ENCODE data around the gene CPLANE2. TPM values are rescaled to one million over a fixed set of nuclear protein-coding genes. Genes with fewer than 3 reads are reported as not detected.
"Not testable (repeated sequence)": the region's sequence is repeated elsewhere in the genome, so short reads cannot be mapped to it uniquely, and the experiment has no call there.

CPLANE2 gene, protein sequence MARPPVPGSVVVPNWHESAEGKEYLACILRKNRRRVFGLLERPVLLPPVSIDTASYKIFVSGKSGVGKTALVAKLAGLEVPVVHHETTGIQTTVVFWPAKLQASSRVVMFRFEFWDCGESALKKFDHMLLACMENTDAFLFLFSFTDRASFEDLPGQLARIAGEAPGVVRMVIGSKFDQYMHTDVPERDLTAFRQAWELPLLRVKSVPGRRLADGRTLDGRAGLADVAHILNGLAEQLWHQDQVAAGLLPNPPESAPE
- 16.3 and 25.7 TPM in 2 replicates for total RNA-seq (2014; rRNA removed; shearing (Covaris generic))

GRCh38 chr1:16236511-16237342 lies at the start of gene CPLANE2:
TSS of gene CPLANE2 (minus strand) at chr1:16237183. CDS start at chr1:16236742, 441 bp downstream.
- peak; percentile 94 for DNase-seq (ENCODE audit: low spot score)

DNA sequence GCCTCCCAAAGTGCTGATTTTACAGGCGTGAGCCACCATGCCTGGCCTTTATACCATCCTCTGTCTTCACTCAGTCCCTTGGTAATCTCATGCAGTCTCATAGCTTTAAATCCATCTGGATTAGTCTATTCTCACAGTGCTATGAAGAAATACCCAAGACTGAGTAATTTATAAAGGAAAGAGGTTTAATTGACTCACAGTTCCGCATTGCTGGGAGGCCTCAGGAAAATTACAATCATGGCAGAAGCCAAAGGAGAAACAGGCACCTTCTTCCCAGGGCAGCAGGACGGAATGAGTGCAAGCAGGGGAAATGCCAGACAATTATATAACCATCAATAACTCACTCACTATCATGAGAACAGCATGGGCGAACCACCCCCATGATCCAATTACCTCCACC lies 49.1 kb upstream of the CPLANE2 start:
- no peak for DNase-seq (ENCODE audit: low spot score)

GRCh38 chr1:16281765-16282164 lies 44.8 kb upstream of the CPLANE2 start:
- no peak for DNase-seq (ENCODE audit: low spot score)

GRCh38 chr1:16279186-16279585 lies 42.2 kb upstream of the CPLANE2 start:
- no peak for DNase-seq (ENCODE audit: low spot score)

- DNase-seq (ENCODE audit: low spot score), result no peak
These were observed 39.5 kb upstream of the CPLANE2 start for GRCh38 chr1:16276302-16277030.

DNA sequence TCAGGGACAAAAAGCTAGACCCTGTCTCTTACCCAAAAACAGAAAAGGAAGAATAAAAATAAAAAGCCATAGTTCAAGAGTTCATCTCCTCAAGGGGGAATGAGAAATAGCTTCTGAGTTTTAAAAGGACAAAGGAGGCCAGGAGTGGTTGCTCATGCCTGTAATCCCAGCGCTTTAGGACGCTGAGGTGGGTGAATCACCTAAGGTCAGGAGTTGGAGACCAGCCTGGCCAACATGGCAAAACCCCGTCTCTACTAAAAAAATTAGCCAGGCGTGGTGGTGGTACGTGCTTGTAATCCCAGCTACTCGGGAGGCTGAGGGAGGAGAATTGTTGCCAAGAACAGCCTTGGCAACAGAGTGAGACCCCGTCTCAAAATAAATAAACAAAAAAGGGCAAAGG lies 38.6 kb upstream of the CPLANE2 start:
- DNase-seq (ENCODE audit: low spot score), result no peak

GRCh38 chr1:16267690-16268180 lies 30.8 kb upstream of the CPLANE2 start:
- no peak for DNase-seq (ENCODE audit: low spot score)

GRCh38 chr1:16266411-16267118 lies 29.6 kb upstream of the CPLANE2 start:
- DNase-seq (ENCODE audit: low spot score), result no peak

DNA sequence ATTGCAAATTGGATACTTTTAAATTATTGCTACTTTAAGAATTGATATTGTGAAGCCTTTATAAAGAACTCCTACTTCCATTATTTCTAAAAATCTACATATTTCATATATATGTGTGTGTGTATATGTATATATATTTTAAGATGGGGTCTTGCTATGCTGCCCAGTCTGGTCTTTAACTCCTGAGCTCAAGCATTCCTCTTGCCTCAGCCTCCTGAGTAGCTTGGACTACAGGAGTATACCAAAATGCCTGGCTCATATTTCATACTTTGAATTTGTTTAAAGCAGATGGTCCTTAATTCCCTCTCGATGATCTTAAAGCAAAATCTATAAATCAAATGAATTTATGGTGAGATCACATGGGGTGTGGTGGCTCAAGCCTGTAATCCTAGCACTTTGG lies 25.1 kb upstream of the CPLANE2 start:
- no peak for DNase-seq (ENCODE audit: low spot score)

GRCh38 chr1:16260814-16261213 lies 23.8 kb upstream of the CPLANE2 start:
- DNase-seq (ENCODE audit: low spot score), result no peak

GRCh38 chr1:16258591-16259135 lies 21.7 kb upstream of the CPLANE2 start:
- no peak for DNase-seq (ENCODE audit: low spot score)

- no peak for DNase-seq (ENCODE audit: low spot score)
These were observed 21.0 kb upstream of the CPLANE2 start for GRCh38 chr1:16257968-16258367.

DNA sequence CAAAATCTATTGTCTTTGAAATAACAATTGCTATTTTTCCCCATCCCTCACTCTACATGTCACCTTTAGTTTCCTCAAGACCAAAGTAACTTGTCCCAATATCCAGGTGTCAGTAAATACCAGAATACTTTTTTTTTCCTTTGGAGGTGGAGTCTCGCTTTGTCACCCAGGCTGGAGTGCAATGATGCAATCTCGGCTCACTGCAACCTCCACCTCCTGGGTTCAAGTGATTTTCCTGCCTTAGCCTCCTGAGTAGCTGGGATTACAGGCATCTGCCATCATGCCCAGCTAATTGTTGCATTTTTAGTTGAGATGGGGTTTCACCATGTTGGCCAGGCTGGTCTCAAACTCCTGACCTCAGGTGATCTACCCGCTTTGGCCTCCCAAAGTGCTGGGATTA lies 20.6 kb upstream of the CPLANE2 start:
- not testable (repeated sequence) for DNase-seq (ENCODE audit: low spot score)

DNA sequence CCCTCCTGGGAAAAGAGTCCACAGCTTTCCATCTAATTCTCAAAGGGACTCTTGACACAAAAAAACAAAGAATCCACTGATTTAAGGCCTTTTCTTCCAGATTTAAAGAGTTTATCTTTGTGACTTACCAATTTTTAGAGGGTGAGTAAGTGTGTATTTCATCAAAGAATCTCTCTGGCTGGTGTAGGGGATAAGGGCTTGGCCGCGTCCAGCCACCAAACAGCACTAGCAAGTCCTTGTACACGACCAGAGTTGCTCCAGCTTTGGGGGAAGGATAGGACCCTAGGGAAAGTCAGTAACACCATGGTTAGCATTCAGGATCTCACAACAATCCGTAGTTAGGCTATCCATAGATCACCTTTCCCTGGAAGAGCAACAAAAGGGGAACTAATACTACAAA lies 19.5 kb upstream of the CPLANE2 start:
- DNase-seq (ENCODE audit: low spot score), result no peak

- DNase-seq (ENCODE audit: low spot score), result no peak
These were observed 17.4 kb upstream of the CPLANE2 start for GRCh38 chr1:16254263-16254928.

GRCh38 chr1:16253332-16253922 lies 16.4 kb upstream of the CPLANE2 start:
- no peak for DNase-seq (ENCODE audit: low spot score)

DNA sequence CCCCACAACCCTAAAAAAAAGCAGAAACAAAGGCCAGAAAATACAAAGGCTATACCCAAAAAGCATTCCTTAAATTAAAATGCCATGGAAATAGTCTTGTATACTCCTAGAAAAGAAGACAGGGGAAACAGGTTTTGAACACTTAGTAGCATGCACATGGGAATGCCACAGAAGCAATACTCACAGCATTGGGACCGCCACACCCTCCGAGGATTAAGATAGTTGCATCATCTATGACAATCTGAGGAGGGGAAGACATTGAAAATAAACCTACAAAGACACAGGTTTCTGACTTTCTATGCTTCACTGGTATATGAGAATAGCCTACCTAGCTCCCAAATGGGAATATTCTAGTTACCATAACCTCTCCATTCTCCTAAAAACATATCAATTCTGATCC lies 15.9 kb upstream of the CPLANE2 start:
- no peak for DNase-seq (ENCODE audit: low spot score)

GRCh38 chr1:16251381-16251780 lies 14.4 kb upstream of the CPLANE2 start:
- DNase-seq (ENCODE audit: low spot score), result no peak

GRCh38 chr1:16250524-16251251 lies 13.7 kb upstream of the CPLANE2 start:
- no peak for DNase-seq (ENCODE audit: low spot score)
